DOHH2 (cell line): ENCODE measurements around the gene ANKRD39.

ENCODE experiments used
- EZH2phosphoT487 ChIP-seq: fragments of 200-600 bp; sonication (generic); IDR thresholded peaks from 2 replicates; pipeline ENCODE4 v1.6.1; 2017; ENCODE audit warnings: borderline replicate concordance, mild to moderate bottlenecking, antibody characterized with exemption, low read length, moderate library complexity, mixed read lengths
- TF ChIP-seq, protein P1 (sequence below): fragments of 200-600 bp; sonication (generic); IDR thresholded peaks from one replicate; pipeline ENCODE4 v1.5.1; 2014; ENCODE audit warnings: antibody characterized with exemption, mild to moderate bottlenecking, low read depth, low read length; ENCODE audit not compliant: poor library complexity, severe bottlenecking

GRCh38 chr2:96864343-96865091 is 6.7 kb upstream of the ANKRD39 start:
- TF ChIP-seq, protein P1, sequence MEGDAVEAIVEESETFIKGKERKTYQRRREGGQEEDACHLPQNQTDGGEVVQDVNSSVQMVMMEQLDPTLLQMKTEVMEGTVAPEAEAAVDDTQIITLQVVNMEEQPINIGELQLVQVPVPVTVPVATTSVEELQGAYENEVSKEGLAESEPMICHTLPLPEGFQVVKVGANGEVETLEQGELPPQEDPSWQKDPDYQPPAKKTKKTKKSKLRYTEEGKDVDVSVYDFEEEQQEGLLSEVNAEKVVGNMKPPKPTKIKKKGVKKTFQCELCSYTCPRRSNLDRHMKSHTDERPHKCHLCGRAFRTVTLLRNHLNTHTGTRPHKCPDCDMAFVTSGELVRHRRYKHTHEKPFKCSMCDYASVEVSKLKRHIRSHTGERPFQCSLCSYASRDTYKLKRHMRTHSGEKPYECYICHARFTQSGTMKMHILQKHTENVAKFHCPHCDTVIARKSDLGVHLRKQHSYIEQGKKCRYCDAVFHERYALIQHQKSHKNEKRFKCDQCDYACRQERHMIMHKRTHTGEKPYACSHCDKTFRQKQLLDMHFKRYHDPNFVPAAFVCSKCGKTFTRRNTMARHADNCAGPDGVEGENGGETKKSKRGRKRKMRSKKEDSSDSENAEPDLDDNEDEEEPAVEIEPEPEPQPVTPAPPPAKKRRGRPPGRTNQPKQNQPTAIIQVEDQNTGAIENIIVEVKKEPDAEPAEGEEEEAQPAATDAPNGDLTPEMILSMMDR: no peak
- no peak for TF ChIP-seq EZH2phosphoT487
